Glomerular visceral epithelial cell (primary cell): ENCODE measurements around the gene SPON2.
A peak's percentile ranks its signal among the peaks of the same experiment; 100 is the strongest.

Experiments used
- DNase-seq: peaks from one replicate; pipeline ENCODE4 v3.0.0-alpha.2; 2016; ENCODE audit errors: extremely low spot score

Gene SPON2

GRCh38 chr4:1172971-1173757, 781 bp upstream of the SPON2 start:
- DNase-seq, result peak; percentile 24

GRCh38 chr4:1171311-1172227, 814 bp downstream of the SPON2 start:
- DNase-seq, result no peak

GRCh38 chr4:1170976-1171310, 1.4 kb downstream of the SPON2 start:
- no peak for DNase-seq

- DNase-seq, result no peak
These were observed 2.0 kb downstream of the SPON2 start for GRCh38 chr4:1170156-1170975.

- no peak for DNase-seq
These were observed 2.7 kb downstream of the SPON2 start for GRCh38 chr4:1169691-1170096.

GRCh38 chr4:1169171-1169671, 3.2 kb downstream of the SPON2 start:
- no peak for DNase-seq

GRCh38 chr4:1168191-1169101, 3.9 kb downstream of the SPON2 start:
- DNase-seq, result no peak

- DNase-seq, result peak; percentile 63
These were observed 5.0 kb downstream of the SPON2 start for GRCh38 chr4:1167244-1167949.

GRCh38 chr4:1166509-1167243, 5.7 kb downstream of the SPON2 start:
- no peak for DNase-seq

- DNase-seq, result no peak
These were observed 7.3 kb downstream of the SPON2 start for GRCh38 chr4:1164956-1165545.

- no peak for DNase-seq
These were observed 7.9 kb downstream of the SPON2 start for GRCh38 chr4:1164444-1164843.

- DNase-seq, result no peak
These were observed 8.3 kb downstream of the SPON2 start for GRCh38 chr4:1164040-1164439.

GRCh38 chr4:1160351-1160750, 12.0 kb downstream of the SPON2 start:
- no peak for DNase-seq

GRCh38 chr4:1156069-1156468, 16.3 kb downstream of the SPON2 start:
- DNase-seq, result no peak

GRCh38 chr4:1155314-1155713, 17.1 kb downstream of the SPON2 start:
- DNase-seq, result no peak

GRCh38 chr4:1154523-1155182, 17.7 kb downstream of the SPON2 start:
- no peak for DNase-seq

- DNase-seq, result no peak
These were observed 18.3 kb downstream of the SPON2 start for GRCh38 chr4:1154126-1154522.

GRCh38 chr4:1153567-1154090, 18.8 kb downstream of the SPON2 start:
- DNase-seq, result no peak
